ENCODE data around the gene MAN2A1.

DNA sequence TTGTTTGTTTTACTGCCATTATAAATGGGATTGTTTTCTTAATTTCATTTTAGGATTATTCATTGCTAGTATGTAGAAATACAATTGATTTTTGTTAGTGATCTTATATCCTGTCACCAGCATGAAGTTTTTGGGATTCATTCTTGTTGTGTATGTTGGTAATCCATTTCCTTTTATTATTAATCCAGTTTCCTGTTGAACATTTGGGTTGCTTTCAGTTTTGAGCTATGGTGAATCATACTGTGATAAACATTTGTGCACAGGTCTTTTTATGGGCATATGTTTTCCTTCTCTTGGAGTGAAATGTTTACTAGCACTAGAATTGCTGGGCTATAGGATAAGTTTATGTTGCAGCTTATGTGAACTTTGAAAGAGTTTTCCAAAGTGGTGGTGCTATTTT, 69.6 kb downstream of the MAN2A1 start:
- TF ChIP-seq, protein P1, sequence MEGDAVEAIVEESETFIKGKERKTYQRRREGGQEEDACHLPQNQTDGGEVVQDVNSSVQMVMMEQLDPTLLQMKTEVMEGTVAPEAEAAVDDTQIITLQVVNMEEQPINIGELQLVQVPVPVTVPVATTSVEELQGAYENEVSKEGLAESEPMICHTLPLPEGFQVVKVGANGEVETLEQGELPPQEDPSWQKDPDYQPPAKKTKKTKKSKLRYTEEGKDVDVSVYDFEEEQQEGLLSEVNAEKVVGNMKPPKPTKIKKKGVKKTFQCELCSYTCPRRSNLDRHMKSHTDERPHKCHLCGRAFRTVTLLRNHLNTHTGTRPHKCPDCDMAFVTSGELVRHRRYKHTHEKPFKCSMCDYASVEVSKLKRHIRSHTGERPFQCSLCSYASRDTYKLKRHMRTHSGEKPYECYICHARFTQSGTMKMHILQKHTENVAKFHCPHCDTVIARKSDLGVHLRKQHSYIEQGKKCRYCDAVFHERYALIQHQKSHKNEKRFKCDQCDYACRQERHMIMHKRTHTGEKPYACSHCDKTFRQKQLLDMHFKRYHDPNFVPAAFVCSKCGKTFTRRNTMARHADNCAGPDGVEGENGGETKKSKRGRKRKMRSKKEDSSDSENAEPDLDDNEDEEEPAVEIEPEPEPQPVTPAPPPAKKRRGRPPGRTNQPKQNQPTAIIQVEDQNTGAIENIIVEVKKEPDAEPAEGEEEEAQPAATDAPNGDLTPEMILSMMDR (conservative IDR thresholded peaks at IDR 0.05; ENCODE audit: low read depth in 2 of 2) = no peak
- TF ChIP-seq, protein P2, sequence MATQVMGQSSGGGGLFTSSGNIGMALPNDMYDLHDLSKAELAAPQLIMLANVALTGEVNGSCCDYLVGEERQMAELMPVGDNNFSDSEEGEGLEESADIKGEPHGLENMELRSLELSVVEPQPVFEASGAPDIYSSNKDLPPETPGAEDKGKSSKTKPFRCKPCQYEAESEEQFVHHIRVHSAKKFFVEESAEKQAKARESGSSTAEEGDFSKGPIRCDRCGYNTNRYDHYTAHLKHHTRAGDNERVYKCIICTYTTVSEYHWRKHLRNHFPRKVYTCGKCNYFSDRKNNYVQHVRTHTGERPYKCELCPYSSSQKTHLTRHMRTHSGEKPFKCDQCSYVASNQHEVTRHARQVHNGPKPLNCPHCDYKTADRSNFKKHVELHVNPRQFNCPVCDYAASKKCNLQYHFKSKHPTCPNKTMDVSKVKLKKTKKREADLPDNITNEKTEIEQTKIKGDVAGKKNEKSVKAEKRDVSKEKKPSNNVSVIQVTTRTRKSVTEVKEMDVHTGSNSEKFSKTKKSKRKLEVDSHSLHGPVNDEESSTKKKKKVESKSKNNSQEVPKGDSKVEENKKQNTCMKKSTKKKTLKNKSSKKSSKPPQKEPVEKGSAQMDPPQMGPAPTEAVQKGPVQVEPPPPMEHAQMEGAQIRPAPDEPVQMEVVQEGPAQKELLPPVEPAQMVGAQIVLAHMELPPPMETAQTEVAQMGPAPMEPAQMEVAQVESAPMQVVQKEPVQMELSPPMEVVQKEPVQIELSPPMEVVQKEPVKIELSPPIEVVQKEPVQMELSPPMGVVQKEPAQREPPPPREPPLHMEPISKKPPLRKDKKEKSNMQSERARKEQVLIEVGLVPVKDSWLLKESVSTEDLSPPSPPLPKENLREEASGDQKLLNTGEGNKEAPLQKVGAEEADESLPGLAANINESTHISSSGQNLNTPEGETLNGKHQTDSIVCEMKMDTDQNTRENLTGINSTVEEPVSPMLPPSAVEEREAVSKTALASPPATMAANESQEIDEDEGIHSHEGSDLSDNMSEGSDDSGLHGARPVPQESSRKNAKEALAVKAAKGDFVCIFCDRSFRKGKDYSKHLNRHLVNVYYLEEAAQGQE (IDR thresholded peaks at IDR 0.05; ENCODE audit: unreplicated experiment) = no peak
- TF ChIP-seq POLR2AphosphoS5 (IDR thresholded peaks at IDR 0.05; ENCODE audit: low read depth) (no peak), EZH2phosphoT487 (IDR thresholded peaks at IDR 0.05; ENCODE audit: unreplicated experiment) (no peak), STAT1 (IDR thresholded peaks at IDR 0.05; ENCODE audit: unreplicated experiment) (no peak), EZH2 (IDR thresholded peaks at IDR 0.05; ENCODE audit: low read depth, unreplicated experiment) (no peak), NANOG (IDR thresholded peaks at IDR 0.05; ENCODE audit: borderline replicate concordance) (no peak), JUNB (IDR thresholded peaks at IDR 0.05; ENCODE audit: unreplicated experiment) (no peak), ZNF114 (CRISPR knock-in tag; IDR thresholded peaks at IDR 0.05) (no peak), ZNF331 (CRISPR knock-in tag; IDR thresholded peaks at IDR 0.05; ENCODE audit: low read depth) (no peak), CREB1 (CRISPR knock-in tag; IDR thresholded peaks at IDR 0.05; ENCODE audit: low read depth) (no peak)
- TF ChIP-seq, protein P3, sequence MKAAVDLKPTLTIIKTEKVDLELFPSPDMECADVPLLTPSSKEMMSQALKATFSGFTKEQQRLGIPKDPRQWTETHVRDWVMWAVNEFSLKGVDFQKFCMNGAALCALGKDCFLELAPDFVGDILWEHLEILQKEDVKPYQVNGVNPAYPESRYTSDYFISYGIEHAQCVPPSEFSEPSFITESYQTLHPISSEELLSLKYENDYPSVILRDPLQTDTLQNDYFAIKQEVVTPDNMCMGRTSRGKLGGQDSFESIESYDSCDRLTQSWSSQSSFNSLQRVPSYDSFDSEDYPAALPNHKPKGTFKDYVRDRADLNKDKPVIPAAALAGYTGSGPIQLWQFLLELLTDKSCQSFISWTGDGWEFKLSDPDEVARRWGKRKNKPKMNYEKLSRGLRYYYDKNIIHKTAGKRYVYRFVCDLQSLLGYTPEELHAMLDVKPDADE (IDR thresholded peaks at IDR 0.05) = no peak
